Esophagus squamous epithelium (tissue), 5 donors: Measurements from ENCODE around the gene GALNT7. TPM values are rescaled to one million over a fixed set of nuclear protein-coding genes. Genes with fewer than 3 reads are reported as not detected.

Source experiments
- DNase-seq: peaks from one replicate; lab custom pipeline; 2025; lab: John Stamatoyannopoulos, UW
- H3K27ac ChIP-seq, 4 donors: fragments of 200-600 bp; sonication (generic); one replicate each; pipeline ENCODE4 v1.5.1; 2016 to 2019; ENCODE audit warnings: mild to moderate bottlenecking in 1 of 4
- H3K27me3 ChIP-seq, 4 donors: fragments of 200-600 bp; sonication (generic); 1 replicate in 3 of 4; 2 replicates in 1 of 4; pipeline versions ENCODE4 v1.5.1 to v1.6.0; 2017 to 2021; ENCODE audit warnings: antibody characterized with exemption in 1 of 4
- H3K36me3 ChIP-seq, 3 donors: fragments of 200-600 bp; sonication (generic); one replicate each; pipeline ENCODE4 v1.5.1; 2016 to 2019
- H3K4me1 ChIP-seq, 3 donors: fragments of 200-600 bp; sonication (generic); one replicate each; pipeline ENCODE4 v1.5.1; 2017 to 2019
- H3K4me3 ChIP-seq, 4 donors: fragments of 200-600 bp; sonication (generic); 1 replicate in 3 of 4; 2 replicates in 1 of 4; pipeline ENCODE4 v1.5.1; 2016 to 2019; ENCODE audit warnings: mild to moderate bottlenecking in 2 of 4, moderate library complexity in 1 of 4
- H3K9me3 ChIP-seq, 3 donors: fragments of 200-600 bp; sonication (generic); one replicate each; pipeline ENCODE4 v1.5.1; 2016 to 2019
- CTCF ChIP-seq, 6 experiments: fragments of 450-650 bp in 4 of 6; fragments of 200-600 bp in 2 of 6; sonication (generic) in 2 of 6; IDR thresholded peaks; one replicate each; pipeline ENCODE4 v1.5.1; 2016 to 2019; ENCODE audit warnings: antibody characterized with exemption in 6 of 6, mild to moderate bottlenecking in 4 of 6, moderate library complexity in 4 of 6
- POLR2A ChIP-seq, 4 donors: fragments of 450-650 bp; IDR thresholded peaks; one replicate each; pipeline ENCODE4 v1.6.1; 2017; ENCODE audit warnings: antibody characterized with exemption in 4 of 4, mild to moderate bottlenecking in 4 of 4, moderate library complexity in 3 of 4
- WGBS, 2 donors: methylation state at CpG; one replicate each; pipeline ENCODE4 v1.1.5; 2018; 5-methylcytosine and 5-hydroxymethylcytosine counted together
- intact Hi-C: fragments of 100-400 bp; cut with DNase I; formaldehyde crosslinking; loops from one replicate; pipeline ENCODE4 v1.15.0; 2022
- total RNA-seq, 4 donors: library from RNA; depleted of rRNA; stranded (reverse); fragments of >200 nt; gene quantifications; one replicate each; pipeline ENCODE4 v1.1.0, GENCODE V29; 2016
- donor health status: DM: yes; HTN: yes; CAD: no.

The GALNT7 gene
- total RNA-seq, 4 donors from 2014 or later: 17.9 to 33.8 (median 23.6) TPM

GRCh38 chr4:173152104-173152503 lies 16.5 kb upstream of the GALNT7 start:
- Histone ChIP-seq H3K9me3 (no peaks in the 10 kb centered on the region), H3K36me3 (no peaks in the 10 kb centered on the region), H3K27me3 (no peaks in the 10 kb centered on the region), H3K4me3 (no peak overlapping the region), H3K27ac (no peak overlapping the region), H3K4me1 (no peaks in the 10 kb centered on the region)
- no peak for DNase-seq
- TF ChIP-seq CTCF (IDR thresholded peaks at IDR 0.05): no peak
- no peak for TF ChIP-seq POLR2A (IDR thresholded peaks at IDR 0.05)
- intact Hi-C loops: no loop called here
- WGBS, 2 donors: 92 to 96% methylated on average over 6 of the region's 6 CpGs

GRCh38 chr4:173153445-173153844 lies 15.2 kb upstream of the GALNT7 start:
- no peaks in the 10 kb centered on the region for H3K36me3 ChIP-seq
- H3K4me1 ChIP-seq: no peaks in the 10 kb centered on the region
- no peaks in the 10 kb centered on the region for H3K9me3 ChIP-seq
- TF ChIP-seq POLR2A (IDR thresholded peaks at IDR 0.05): no peak
- no peak for TF ChIP-seq CTCF (IDR thresholded peaks at IDR 0.05)
- intact Hi-C loops: no loop called here
- no peak overlapping the region for H3K27ac ChIP-seq
- DNase-seq: no peak
- 75 to 87% methylated on average over 2 of the region's 2 CpGs for WGBS, 2 donors
- no peak overlapping the region for H3K4me3 ChIP-seq
- H3K27me3 ChIP-seq: no peaks in the 10 kb centered on the region

- DNase-seq: no peak
- intact Hi-C loops: loop anchor here (10.0 kb wide), 1 partner anchor 135 kb away; no protein-coding TSS in a partner anchor
These were observed 8.8 kb upstream of the GALNT7 start for GRCh38 chr4:173159791-173160190.

GRCh38 chr4:173160871-173161270 lies 7.7 kb upstream of the GALNT7 start:
- intact Hi-C loops: loop anchor here (10.0 kb wide), 1 partner anchor 136 kb away; no protein-coding TSS in a partner anchor
- WGBS, 2 donors: 85 to 86% methylated on average over 2 of the region's 2 CpGs
- TF ChIP-seq CTCF (IDR thresholded peaks at IDR 0.05) (no peak), POLR2A (IDR thresholded peaks at IDR 0.05) (no peak)

More at GRCh38 chr4:173159791-173160190, 8.8 kb upstream of the GALNT7 start:
- H3K9me3 ChIP-seq: no peaks in the 10 kb centered on the region
- no peak overlapping the region for H3K4me3 ChIP-seq
- H3K36me3 ChIP-seq: peaks cover 0 to 10% (median 0%) of the 10 kb centered on the region in 3 donors
- H3K27me3 ChIP-seq: no peaks in the 10 kb centered on the region
- TF ChIP-seq POLR2A (IDR thresholded peaks at IDR 0.05) (no peak), CTCF (IDR thresholded peaks at IDR 0.05) (no peak)
- H3K4me1 ChIP-seq: no peaks in the 10 kb centered on the region
- H3K27ac ChIP-seq: no peak overlapping the region

GRCh38 chr4:173161311-173161710 lies 7.3 kb upstream of the GALNT7 start:
- Histone ChIP-seq H3K4me1 (no peaks in the 10 kb centered on the region), H3K9me3 (no peaks in the 10 kb centered on the region), H3K4me3 (no peak overlapping the region), H3K27ac (no peak overlapping the region), H3K36me3 (peaks cover 0 to 12% (median 0%) of the 10 kb centered on the region in 3 donors), H3K27me3 (no peaks in the 10 kb centered on the region)
- intact Hi-C loops: loop anchor here (10.0 kb wide), 1 partner anchor 137 kb away; no protein-coding TSS in a partner anchor
- DNase-seq: no peak
- TF ChIP-seq POLR2A (IDR thresholded peaks at IDR 0.05) (no peak), CTCF (IDR thresholded peaks at IDR 0.05) (no peak)

More at GRCh38 chr4:173160871-173161270, 7.7 kb upstream of the GALNT7 start:
- Histone ChIP-seq H3K27ac (no peak overlapping the region), H3K4me3 (no peak overlapping the region), H3K27me3 (no peaks in the 10 kb centered on the region), H3K9me3 (no peaks in the 10 kb centered on the region), H3K4me1 (no peaks in the 10 kb centered on the region), H3K36me3 (peaks cover 0 to 12% (median 0%) of the 10 kb centered on the region in 3 donors)
- DNase-seq: no peak
